ENCODE measurements around the gene FER.
"Not testable (repeated sequence)": the region's sequence is repeated elsewhere in the genome, so short reads cannot be mapped to it uniquely, and the experiment has no call there.

The FER gene

DNA sequence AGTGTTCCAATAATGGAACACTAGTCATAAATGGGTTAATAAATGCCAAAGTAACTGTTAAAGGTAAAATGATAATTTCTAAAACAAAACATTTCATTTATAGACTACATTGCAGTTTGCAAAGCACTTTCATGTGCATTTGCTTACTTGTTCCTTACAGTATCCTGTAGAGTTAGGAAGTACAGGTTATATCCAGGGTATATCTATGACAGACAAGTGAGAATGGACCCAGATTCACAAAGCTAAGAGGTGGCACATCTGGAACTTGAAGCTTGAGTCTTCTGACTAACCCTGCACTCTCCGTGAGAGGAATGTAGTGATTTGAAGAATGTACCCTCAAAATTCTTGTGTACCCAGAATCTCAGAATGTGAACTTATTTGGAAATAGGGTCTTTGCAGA is 121.4 kb downstream of the FER start:
- no peak for DNase-seq (ENCODE audit: low read depth in 1 of 2, low spot score in 1 of 2)

- DNase-seq (ENCODE audit: low read depth in 1 of 2, low spot score in 1 of 2), result no peak
Measured at GRCh38 chr5:108876451-108876850, 128.8 kb downstream of the FER start.

DNA sequence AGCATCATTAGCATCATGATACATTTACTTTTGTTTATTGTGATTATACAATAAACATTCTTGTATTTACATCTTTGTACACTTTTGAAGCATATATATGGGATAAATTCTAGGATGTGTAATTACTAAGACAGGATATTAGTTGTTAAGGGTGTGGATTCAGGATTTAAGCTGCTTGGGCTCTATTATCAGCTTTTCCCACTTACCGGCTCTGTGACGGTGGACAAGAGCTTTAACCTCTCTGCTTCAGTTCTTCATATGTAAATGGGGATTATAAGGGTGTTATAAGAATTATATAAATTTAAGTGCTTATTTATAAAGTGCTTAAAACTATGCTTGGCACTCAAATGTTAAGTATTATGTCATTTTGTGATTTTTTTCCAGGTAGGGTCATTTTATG is 131.1 kb downstream of the FER start:
- no peak for DNase-seq (ENCODE audit: low read depth in 1 of 2, low spot score in 1 of 2)

DNA sequence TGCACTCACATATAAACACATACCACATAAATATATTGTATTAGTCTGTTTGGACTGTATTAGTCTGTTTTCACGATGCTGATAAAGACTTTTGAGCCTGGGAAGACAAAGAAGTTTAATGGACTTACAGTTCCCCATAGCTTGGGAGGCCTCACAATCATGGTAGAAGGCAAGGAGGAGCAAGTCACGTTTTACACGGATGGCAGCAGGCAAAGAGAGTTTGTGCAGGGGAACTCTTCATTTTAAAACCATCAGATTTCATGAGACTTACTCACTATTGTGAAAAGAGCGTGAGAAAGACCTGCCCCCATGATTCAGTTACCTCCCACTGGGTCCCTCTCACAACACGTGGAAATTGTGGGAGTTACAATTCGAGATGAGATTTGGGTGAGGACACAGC is 133.4 kb downstream of the FER start:
- DNase-seq (ENCODE audit: low read depth in 1 of 2, low spot score in 1 of 2), result no peak

DNA sequence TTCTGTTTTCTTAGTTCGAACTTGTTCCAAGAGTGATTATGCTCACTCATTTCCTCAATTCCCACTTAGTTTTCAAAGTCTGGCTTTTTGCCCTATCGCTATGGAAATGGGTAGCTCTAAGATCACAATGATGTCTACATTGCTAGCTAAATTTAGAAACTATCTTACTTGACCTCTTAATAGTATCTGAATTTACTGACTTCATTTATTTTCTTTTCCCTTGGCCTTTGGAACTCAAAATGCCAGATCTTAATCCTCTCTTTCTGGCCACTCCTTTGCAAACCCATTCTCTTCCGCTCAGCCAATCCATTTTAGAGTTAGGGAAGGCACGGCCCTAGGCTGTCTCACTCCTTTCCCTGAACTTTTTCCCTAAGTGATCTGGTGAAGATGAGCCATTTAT is 137.0 kb downstream of the FER start:
- DNase-seq (ENCODE audit: low read depth in 1 of 2, low spot score in 1 of 2), result no peak

GRCh38 chr5:108898257-108898656 is 150.6 kb downstream of the FER start:
- DNase-seq (ENCODE audit: low read depth in 1 of 2, low spot score in 1 of 2), result no peak

GRCh38 chr5:108898707-108899106 is 151.0 kb downstream of the FER start:
- no peak for DNase-seq (ENCODE audit: low read depth in 1 of 2, low spot score in 1 of 2)

GRCh38 chr5:108899244-108899643 is 151.5 kb downstream of the FER start:
- DNase-seq (ENCODE audit: low read depth in 1 of 2, low spot score in 1 of 2), result not testable (repeated sequence)

GRCh38 chr5:108900668-108901067 is 153.0 kb downstream of the FER start:
- no peak for DNase-seq (ENCODE audit: low read depth in 1 of 2, low spot score in 1 of 2)

DNA sequence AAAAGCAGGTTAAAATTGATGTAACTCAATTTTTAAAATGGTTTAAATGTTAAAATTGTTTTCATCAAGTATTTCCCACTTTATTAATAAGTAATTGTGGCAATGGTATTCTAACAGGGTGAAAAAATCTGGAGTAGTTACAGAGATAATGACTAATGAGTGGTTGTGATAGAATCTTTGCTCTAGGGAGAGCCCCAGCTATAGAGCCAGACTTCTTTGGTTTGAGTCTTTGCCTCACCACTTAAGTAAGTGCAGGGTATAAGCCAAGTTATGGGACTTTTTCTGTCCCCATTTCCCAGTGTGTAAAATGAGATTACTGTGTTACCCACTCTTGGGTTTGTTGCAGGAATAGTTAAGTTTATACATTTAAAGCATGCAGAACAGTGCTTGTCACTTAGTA is 158.1 kb downstream of the FER start:
- no peak for DNase-seq (ENCODE audit: low read depth in 1 of 2, low spot score in 1 of 2)

- no peak for DNase-seq (ENCODE audit: low read depth in 1 of 2, low spot score in 1 of 2)
Measured at GRCh38 chr5:108910627-108911026, 162.9 kb downstream of the FER start.

GRCh38 chr5:108911055-108911454 is 163.4 kb downstream of the FER start:
- DNase-seq (ENCODE audit: low read depth in 1 of 2, low spot score in 1 of 2), result no peak

DNA sequence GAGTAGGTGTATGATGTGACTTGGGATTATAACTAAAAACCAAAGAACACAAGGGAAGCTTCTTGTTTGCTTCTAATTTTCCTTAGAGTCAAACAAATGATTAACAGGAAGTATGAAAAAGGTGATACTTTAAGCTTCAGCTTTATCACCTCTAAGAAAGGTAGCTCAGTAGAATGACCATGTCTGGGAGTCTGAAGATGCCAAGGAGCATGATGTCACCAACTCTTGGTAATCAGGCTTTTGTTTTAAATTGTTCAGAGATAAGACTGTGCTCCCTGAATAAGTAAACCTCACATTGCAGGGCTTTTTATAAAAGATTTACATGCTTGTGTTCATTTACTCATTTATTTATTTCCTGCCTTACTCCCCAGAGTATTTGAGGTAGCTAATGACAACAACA is 169.9 kb downstream of the FER start:
- no peak for DNase-seq (ENCODE audit: low read depth in 1 of 2, low spot score in 1 of 2)

- no peak for DNase-seq (ENCODE audit: low read depth in 1 of 2, low spot score in 1 of 2)
Measured at GRCh38 chr5:108919591-108920326, 172.1 kb downstream of the FER start.

DNA sequence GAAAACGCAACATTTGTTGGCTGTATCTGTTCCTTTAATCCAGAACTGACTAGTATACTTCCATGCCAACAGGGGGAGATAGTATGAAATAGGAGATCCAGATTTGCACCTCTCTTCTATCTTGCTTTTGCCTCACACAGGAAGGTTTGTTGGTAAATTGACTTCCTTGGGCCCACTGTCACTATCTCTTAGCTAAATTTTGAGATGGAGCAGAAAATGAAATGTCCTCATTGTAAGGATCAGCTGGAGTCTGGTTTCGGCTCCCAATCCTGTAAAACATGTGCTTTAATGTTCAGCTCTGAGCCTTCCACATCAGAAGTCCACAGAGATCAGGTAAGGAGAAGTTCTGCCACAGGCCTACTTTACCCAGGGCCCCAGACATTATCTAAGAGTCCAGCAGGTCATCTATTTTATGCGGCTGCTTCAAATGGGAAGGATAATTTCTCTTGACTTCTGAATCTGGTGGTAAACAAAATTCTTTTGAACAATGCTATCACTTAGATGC is 176.8 kb downstream of the FER start:
- no peak for DNase-seq (ENCODE audit: low read depth in 1 of 2, low spot score in 1 of 2)

DNA sequence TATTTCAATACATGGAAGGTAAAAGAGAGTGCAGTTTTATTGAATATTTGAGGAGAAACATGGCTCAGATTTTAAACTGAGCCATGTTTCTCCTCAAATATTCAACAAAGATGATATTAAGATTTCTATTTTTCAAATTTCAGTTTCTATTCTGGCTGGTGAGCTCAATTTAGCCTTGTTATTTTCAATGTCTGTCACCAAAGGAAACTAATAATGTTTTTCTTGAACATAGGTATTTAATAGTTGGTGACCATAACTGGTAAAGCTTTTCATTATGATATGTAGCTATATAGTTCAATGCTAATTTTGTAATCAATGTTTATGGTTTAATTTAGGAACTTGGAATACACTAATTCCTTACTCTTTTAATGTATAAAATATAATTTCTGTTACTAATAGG is 177.4 kb downstream of the FER start:
- DNase-seq (ENCODE audit: low read depth in 1 of 2, low spot score in 1 of 2), result no peak

DNA sequence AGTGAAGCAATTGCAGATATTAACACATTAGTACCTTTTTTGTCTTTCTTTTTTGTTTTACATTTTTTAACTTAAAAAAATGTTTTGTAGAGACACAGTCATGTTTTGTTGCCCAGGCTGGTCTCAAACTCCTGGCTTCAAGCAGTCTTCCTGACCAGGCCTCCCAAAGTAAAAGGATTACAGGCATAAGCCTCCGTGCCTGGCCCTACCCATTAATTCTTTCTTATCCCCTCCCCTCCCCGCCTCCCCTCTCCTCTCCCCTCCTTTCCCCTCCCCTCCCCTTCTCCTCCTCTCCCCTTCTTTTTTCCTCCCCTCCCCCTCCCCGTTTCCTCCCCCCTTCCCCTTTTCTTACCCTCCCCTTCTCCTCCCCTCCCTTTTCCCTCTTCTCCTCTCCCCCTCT is 182.4 kb downstream of the FER start:
- no peak for DNase-seq (ENCODE audit: low read depth in 1 of 2, low spot score in 1 of 2)

- no peak for DNase-seq (ENCODE audit: low read depth in 1 of 2, low spot score in 1 of 2)
Measured at GRCh38 chr5:108935611-108936010, 187.9 kb downstream of the FER start.

DNA sequence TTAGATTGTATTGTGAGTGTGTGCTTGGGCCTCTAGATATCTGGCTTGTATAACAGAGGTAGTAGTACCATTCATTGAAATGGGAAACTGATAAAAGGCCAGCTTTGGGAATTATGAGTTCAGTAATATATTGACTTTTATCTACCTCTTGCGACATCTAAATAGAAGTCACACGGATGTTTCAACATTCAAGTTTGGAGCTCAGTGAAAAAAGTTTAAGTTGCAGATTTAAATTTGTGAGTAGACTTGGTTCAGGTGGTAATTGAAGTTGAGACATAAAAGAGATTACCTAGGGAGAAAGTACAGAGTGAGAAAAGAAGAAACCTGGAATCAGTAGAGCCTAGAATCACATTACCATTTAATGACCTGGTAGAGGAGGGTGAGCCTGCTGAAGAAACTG is 189.5 kb downstream of the FER start:
- no peak for DNase-seq (ENCODE audit: low read depth in 1 of 2, low spot score in 1 of 2)

GRCh38 chr5:108940506-108940905 is 192.8 kb downstream of the FER start:
- no peak for DNase-seq (ENCODE audit: low read depth in 1 of 2, low spot score in 1 of 2)

DNA sequence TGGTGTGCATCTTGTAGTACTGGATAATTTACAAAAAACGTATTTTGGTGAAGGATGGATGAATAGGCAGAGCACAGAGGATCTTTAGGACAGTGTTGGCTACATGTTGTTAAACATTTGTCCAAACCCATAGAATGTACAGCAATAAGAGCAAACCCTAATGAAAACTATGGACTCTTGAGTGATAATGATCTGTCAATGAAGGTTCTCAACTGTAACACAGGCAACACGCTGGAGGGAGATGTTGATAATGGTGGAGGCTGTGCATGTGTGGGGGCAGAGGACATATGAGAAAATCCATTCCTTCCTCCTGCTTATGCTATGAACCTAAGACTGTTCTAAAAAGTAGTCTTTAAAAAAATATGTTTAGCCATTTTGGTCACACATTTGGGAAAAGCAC is 194.0 kb downstream of the FER start:
- DNase-seq (ENCODE audit: low read depth in 1 of 2, low spot score in 1 of 2), result no peak

- DNase-seq (ENCODE audit: low read depth in 1 of 2, low spot score in 1 of 2), result no peak
Measured at GRCh38 chr5:108942701-108943100, 195.0 kb downstream of the FER start.

GRCh38 chr5:108945094-108945493 is 197.4 kb downstream of the FER start:
- no peak for DNase-seq (ENCODE audit: low read depth in 1 of 2, low spot score in 1 of 2)

Data from activated T-helper 1 cell treated with anti-CD3 and anti-CD28 coated beads, Interleukin-2, amount 50 U/mL, for 16 hours (primary cell).